Astrocyte (in vitro differentiated cells and primary cell): ENCODE measurements around the gene SYTL4. TPM values are rescaled to one million over a fixed set of nuclear protein-coding genes. Genes with fewer than 3 reads are reported as not detected.

Experiments
- DNase-seq: peaks from one replicate; pipeline ENCODE4 v3.0.0-alpha.2; 2010; ENCODE audit warnings: low read depth
- FAIRE-seq: peaks from 2 replicates; lab custom pipeline; 2011; peaks lifted over from hg19 to GRCh38; lab: Jason Lieb, UNC
- H2AFZ ChIP-seq: 2 replicates; pipeline ENCODE4 v1.6.0; 2012; ENCODE audit warnings: low read depth, low read length, inconsistent platforms
- H3K27ac ChIP-seq: 2 replicates; pipeline ENCODE4 v1.5.1; 2011; ENCODE audit warnings: low read depth, low read length, inconsistent platforms
- H3K27me3 ChIP-seq: 2 replicates; pipeline ENCODE4 v1.6.0; 2011; ENCODE audit warnings: low read length, inconsistent platforms; ENCODE audit not compliant: insufficient read depth
- H3K36me3 ChIP-seq: 2 replicates; pipeline ENCODE4 v1.5.1; 2011; ENCODE audit warnings: low read length, inconsistent platforms; ENCODE audit not compliant: insufficient read depth
- H3K4me1 ChIP-seq: 2 replicates; pipeline ENCODE4 v1.5.1; 2011; ENCODE audit warnings: low read length, inconsistent platforms; ENCODE audit not compliant: insufficient read depth
- H3K4me2 ChIP-seq: 2 replicates; pipeline ENCODE4 v1.6.0; 2012; ENCODE audit warnings: low read length, inconsistent platforms
- H3K4me3 ChIP-seq: 2 replicates; pipeline ENCODE4 v1.5.1; 2011; ENCODE audit warnings: low read depth, mild to moderate bottlenecking, low read length, inconsistent platforms; ENCODE audit not compliant: insufficient read depth
- H3K79me2 ChIP-seq: 2 replicates; pipeline ENCODE4 v1.6.0; 2012; ENCODE audit warnings: mild to moderate bottlenecking, low read length, inconsistent platforms; ENCODE audit not compliant: insufficient read depth
- H3K9ac ChIP-seq: 2 replicates; pipeline ENCODE4 v1.6.0; 2012; ENCODE audit warnings: mild to moderate bottlenecking, low read length, inconsistent platforms
- H3K9me3 ChIP-seq: 2 replicates; pipeline ENCODE4 v1.5.1; 2012; ENCODE audit warnings: low read depth, mild to moderate bottlenecking, low read length, inconsistent platforms; ENCODE audit not compliant: insufficient read depth
- H4K20me1 ChIP-seq: 2 replicates; pipeline ENCODE4 v1.6.0; 2012; ENCODE audit warnings: low read length, inconsistent platforms; ENCODE audit not compliant: insufficient read depth
- H3K27ac Mint-ChIP-seq: one replicate; pipeline ENCODE4 v1.8.0; 2021; ENCODE audit warnings: mild to moderate bottlenecking, mixed read lengths; ENCODE audit not compliant: unreplicated experiment
- H3K27me3 Mint-ChIP-seq: one replicate; pipeline ENCODE4 v1.8.0; 2021; ENCODE audit warnings: low read depth, mixed read lengths; ENCODE audit not compliant: unreplicated experiment
- H3K36me3 Mint-ChIP-seq: one replicate; pipeline ENCODE4 v1.8.0; 2021; ENCODE audit warnings: low read depth, mixed read lengths; ENCODE audit not compliant: unreplicated experiment
- H3K4me1 Mint-ChIP-seq: one replicate; pipeline ENCODE4 v1.8.0; 2021; ENCODE audit warnings: low read depth, mixed read lengths; ENCODE audit not compliant: unreplicated experiment
- H3K4me3 Mint-ChIP-seq: one replicate; pipeline ENCODE4 v1.8.0; 2021; ENCODE audit warnings: mild to moderate bottlenecking, moderate library complexity, mixed read lengths; ENCODE audit not compliant: unreplicated experiment
- H3K9me3 Mint-ChIP-seq: one replicate; pipeline ENCODE4 v1.8.0; 2021; ENCODE audit warnings: mild to moderate bottlenecking, mixed read lengths; ENCODE audit not compliant: unreplicated experiment
- EZH2 ChIP-seq: IDR thresholded peaks from 2 replicates; pipeline ENCODE4 v1.6.1; 2012; ENCODE audit warnings: mild to moderate bottlenecking, low read length, inconsistent platforms; ENCODE audit not compliant: insufficient read depth
- total RNA-seq: library from RNA; stranded (reverse); gene quantifications from 2 replicates; pipeline ENCODE4 v1.2.1, GENCODE V29; 2021
- TF ChIP-seq, protein P1 (sequence below): IDR thresholded peaks from 2 replicates; pipeline ENCODE4 v1.5.1; 2011; ENCODE audit warnings: low read depth, mild to moderate bottlenecking, inconsistent platforms, low read length, moderate library complexity; ENCODE audit not compliant: insufficient read depth

Gene SYTL4
- total RNA-seq, 1 donor from 2014 or later, result 3.3 TPM

DNA sequence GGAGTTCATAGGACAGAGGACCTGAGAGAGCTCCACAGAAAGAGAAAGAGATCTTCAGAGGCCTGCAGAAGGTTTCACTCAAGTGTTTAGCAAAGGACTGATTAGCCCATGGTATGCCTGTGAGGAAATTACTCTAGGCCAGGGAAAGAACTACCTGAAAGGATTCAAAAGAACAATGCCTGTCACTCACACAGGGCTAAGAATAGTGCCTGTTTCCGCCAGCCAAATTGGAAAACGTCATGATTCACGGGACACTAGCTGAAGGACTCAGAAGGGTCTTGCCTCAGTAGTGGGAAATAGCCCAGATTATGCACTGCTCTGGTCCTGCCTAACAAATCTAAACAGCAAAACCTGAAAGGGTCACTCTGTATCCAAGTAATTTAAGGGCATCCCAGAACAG is 21.1 kb downstream of the SYTL4 start:
- Histone ChIP-seq H3K27ac (no peak overlapping the region), H3K4me2 (no peak overlapping the region), H4K20me1 (no peaks in the 10 kb centered on the region), H3K9me3 (no peaks in the 10 kb centered on the region), H3K4me1 (no peaks in the 10 kb centered on the region), H3K9ac (no peak overlapping the region), H2AFZ (no peak overlapping the region), H3K36me3 (no peaks in the 10 kb centered on the region), H3K79me2 (no peaks in the 10 kb centered on the region), H3K27me3 (no peaks in the 10 kb centered on the region), H3K4me3 (no peak overlapping the region)
- H3K27me3 Mint-ChIP-seq, result peaks cover 2% of the 10 kb centered on the region
- FAIRE-seq, result peak; percentile 58
- TF ChIP-seq EZH2, result no peak
- TF ChIP-seq, protein P1, sequence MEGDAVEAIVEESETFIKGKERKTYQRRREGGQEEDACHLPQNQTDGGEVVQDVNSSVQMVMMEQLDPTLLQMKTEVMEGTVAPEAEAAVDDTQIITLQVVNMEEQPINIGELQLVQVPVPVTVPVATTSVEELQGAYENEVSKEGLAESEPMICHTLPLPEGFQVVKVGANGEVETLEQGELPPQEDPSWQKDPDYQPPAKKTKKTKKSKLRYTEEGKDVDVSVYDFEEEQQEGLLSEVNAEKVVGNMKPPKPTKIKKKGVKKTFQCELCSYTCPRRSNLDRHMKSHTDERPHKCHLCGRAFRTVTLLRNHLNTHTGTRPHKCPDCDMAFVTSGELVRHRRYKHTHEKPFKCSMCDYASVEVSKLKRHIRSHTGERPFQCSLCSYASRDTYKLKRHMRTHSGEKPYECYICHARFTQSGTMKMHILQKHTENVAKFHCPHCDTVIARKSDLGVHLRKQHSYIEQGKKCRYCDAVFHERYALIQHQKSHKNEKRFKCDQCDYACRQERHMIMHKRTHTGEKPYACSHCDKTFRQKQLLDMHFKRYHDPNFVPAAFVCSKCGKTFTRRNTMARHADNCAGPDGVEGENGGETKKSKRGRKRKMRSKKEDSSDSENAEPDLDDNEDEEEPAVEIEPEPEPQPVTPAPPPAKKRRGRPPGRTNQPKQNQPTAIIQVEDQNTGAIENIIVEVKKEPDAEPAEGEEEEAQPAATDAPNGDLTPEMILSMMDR, result no peak
- H3K27ac Mint-ChIP-seq, result no peak overlapping the region
- no peak for DNase-seq
- H3K36me3 Mint-ChIP-seq, result no peaks in the 10 kb centered on the region
- no peaks in the 10 kb centered on the region for H3K4me1 Mint-ChIP-seq
- no peak overlapping the region for H3K4me3 Mint-ChIP-seq
- H3K9me3 Mint-ChIP-seq, result no peaks in the 10 kb centered on the region

DNA sequence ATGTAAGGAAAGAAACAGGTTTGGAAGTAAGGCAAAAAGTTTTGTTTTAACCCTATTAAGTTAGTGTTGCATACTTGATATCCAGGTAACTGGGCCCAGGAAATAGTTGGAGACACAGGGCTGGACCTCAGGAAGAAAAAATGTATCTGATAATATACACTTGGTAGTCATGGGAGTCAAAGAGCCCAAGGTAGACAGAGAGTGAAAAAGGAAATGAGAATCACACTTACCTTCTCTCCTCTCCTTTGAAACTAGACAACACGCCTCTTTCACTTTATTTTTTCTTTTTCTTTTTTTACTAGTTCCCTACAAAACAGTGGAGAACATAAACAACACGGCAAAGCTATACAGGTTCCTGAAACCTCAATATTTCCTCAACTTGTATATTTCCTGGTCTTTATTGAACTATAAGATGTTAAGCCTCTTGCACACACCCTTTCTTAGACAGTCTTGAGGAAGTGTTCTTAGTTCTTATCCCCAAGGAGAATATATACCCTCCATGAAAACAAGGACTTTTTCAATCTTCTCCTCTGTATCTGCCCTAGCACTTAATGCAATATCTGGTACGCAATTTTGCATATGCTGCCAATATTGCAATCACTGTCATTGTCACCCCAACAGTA is 27.2 kb downstream of the SYTL4 start:
- Histone ChIP-seq H3K27me3 (no peaks in the 10 kb centered on the region), H2AFZ (no peak overlapping the region), H3K9ac (no peak overlapping the region), H3K4me1 (no peaks in the 10 kb centered on the region), H4K20me1 (no peaks in the 10 kb centered on the region), H3K36me3 (no peaks in the 10 kb centered on the region), H3K4me3 (no peak overlapping the region), H3K79me2 (no peaks in the 10 kb centered on the region), H3K9me3 (no peaks in the 10 kb centered on the region), H3K4me2 (no peak overlapping the region), H3K27ac (no peak overlapping the region)
- no peaks in the 10 kb centered on the region for H3K4me1 Mint-ChIP-seq
- no peak overlapping the region for H3K4me3 Mint-ChIP-seq
- DNase-seq (no peak), FAIRE-seq (peak; percentile 69)
- H3K27me3 Mint-ChIP-seq, result peaks cover 3% of the 10 kb centered on the region
- peaks cover 2% of the 10 kb centered on the region for H3K9me3 Mint-ChIP-seq
- TF ChIP-seq EZH2, result no peak
- TF ChIP-seq, protein P1, result no peak
- peaks cover 2% of the 10 kb centered on the region for H3K36me3 Mint-ChIP-seq
- H3K27ac Mint-ChIP-seq, result no peak overlapping the region

DNA sequence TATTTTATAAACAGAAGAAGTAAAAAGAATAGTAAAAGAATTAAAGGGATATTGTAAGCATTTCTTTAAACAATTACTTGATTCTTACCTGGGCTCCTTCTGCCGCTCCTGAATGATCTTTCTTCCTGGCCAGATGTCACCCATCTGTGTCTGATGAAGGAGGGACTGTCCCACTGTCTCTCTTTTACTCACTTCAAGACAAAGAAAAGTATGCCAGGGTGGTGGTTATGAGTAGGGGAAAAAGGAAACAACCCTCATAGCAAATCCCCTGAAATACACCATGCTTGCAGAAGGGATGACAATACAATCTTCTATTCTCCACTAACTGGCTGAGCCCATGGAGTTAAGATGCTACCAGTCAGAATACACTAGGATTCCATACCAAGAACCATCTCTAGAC is 31.1 kb downstream of the SYTL4 start:
- Mint-ChIP-seq H3K9me3 (peaks cover 2% of the 10 kb centered on the region), H3K4me3 (no peak overlapping the region), H3K4me1 (no peaks in the 10 kb centered on the region), H3K36me3 (peaks cover 2% of the 10 kb centered on the region), H3K27me3 (peaks cover under 1% of the 10 kb centered on the region), H3K27ac (no peak overlapping the region)
- H3K27ac ChIP-seq, result no peak overlapping the region
- no peak overlapping the region for H3K4me3 ChIP-seq
- no peaks in the 10 kb centered on the region for H3K9me3 ChIP-seq
- H3K4me2 ChIP-seq, result no peak overlapping the region
- TF ChIP-seq EZH2, result no peak
- TF ChIP-seq, protein P1, result no peak
- no peak for FAIRE-seq
- no peaks in the 10 kb centered on the region for H3K4me1 ChIP-seq
- H2AFZ ChIP-seq, result no peak overlapping the region
- no peaks in the 10 kb centered on the region for H4K20me1 ChIP-seq
- no peak for DNase-seq
- no peaks in the 10 kb centered on the region for H3K27me3 ChIP-seq
- H3K9ac ChIP-seq, result no peak overlapping the region
- H3K36me3 ChIP-seq, result no peaks in the 10 kb centered on the region
- H3K79me2 ChIP-seq, result no peaks in the 10 kb centered on the region
